ENCODE data around the gene BCL6. TPM values are rescaled to one million over a fixed set of nuclear protein-coding genes. Genes with fewer than 3 reads are reported as not detected.

BCL6 gene
- total and polyA plus RNA-seq, 2 of the 8 experiments (the other 6 are each of a cell fraction or from before 2014, with no cell fraction given): 5.7 to 10.4 TPM

- Histone ChIP-seq H2BK5ac (ENCODE audit: low read depth, low read length) (no peak overlapping the region), H4K91ac (replicated peaks; ENCODE audit: insufficient read length, low read length) (no peak overlapping the region), H4K8ac (ENCODE audit: extremely low read depth, insufficient read depth, low read length) (no peak overlapping the region), H2BK12ac (ENCODE audit: low read depth, low read length) (no peak overlapping the region), H2AK5ac (ENCODE audit: low read depth, low read length) (no peak overlapping the region), H3K4ac (replicated peaks; ENCODE audit: insufficient read length, low read depth, low read length) (no peak overlapping the region), H2BK15ac (ENCODE audit: low read length) (no peak overlapping the region), H3K14ac (ENCODE audit: insufficient read length) (no peak overlapping the region), H3K27ac (ENCODE audit: low read depth, low read length) (no peak overlapping the region), H3K9ac (replicated peaks in 1 of 4; ENCODE audit: extremely low read depth in 1 of 4, low read depth in 3 of 4, low read length in 3 of 4) (no peak overlapping the region), H3K23ac (ENCODE audit: insufficient read length) (no peak overlapping the region), H3K23me2 (ENCODE audit: low read depth, low read length) (no peaks in the 10 kb centered on the region), H2AFZ (ENCODE audit: low read length) (no peak overlapping the region), H3K9me3 (ENCODE audit: insufficient read depth in 2 of 2, low read depth in 1 of 2, low read length in 1 of 2) (no peaks in the 10 kb centered on the region), H4K20me1 (replicated peaks in 1 of 2; ENCODE audit: control insufficient read depth in 1 of 2, insufficient read depth in 2 of 2, low read length in 2 of 2) (no peaks in the 10 kb centered on the region), H3K36me3 (ENCODE audit: control insufficient read depth in 2 of 4, insufficient read depth in 4 of 4, low read length in 3 of 4) (no peaks in the 10 kb centered on the region), H3K4me1 (replicated peaks in 1 of 4; ENCODE audit: control insufficient read depth in 3 of 4, insufficient read depth in 4 of 4, low read length in 3 of 4) (no peaks in the 10 kb centered on the region), H3K4me2 (ENCODE audit: insufficient read depth in 1 of 2, low read depth in 2 of 2, low read length in 2 of 2) (no peak overlapping the region), H2BK120ac (replicated peaks; ENCODE audit: low read depth, low read length) (no peak overlapping the region), H2BK20ac (ENCODE audit: low read length) (no peak overlapping the region), H3K27me3 (replicated peaks in 1 of 4; ENCODE audit: control insufficient read depth in 3 of 4, extremely low read depth in 1 of 4, insufficient read depth in 3 of 4, low read length in 3 of 4) (no peaks in the 10 kb centered on the region; a peak in 1 of 7 replicates), H3K4me3 (ENCODE audit: extremely low read depth in 1 of 4, insufficient read depth in 2 of 4, low read depth in 3 of 4, low read length in 4 of 4) (no peak overlapping the region), H3K18ac (ENCODE audit: extremely low read depth, low read length) (no peak overlapping the region), H3K79me1 (ENCODE audit: low read depth, low read length) (no peaks in the 10 kb centered on the region), H3K79me2 (ENCODE audit: control insufficient read depth in 1 of 2, insufficient read depth in 2 of 2, low read length in 2 of 2) (no peaks in the 10 kb centered on the region), H4K5ac (ENCODE audit: insufficient read length, low read depth, low read length) (no peak overlapping the region), H3K56ac (replicated peaks; ENCODE audit: insufficient read length, low read depth, low read length) (no peak overlapping the region)
- ChIA-PET CTCF (ENCODE audit: partially characterized antibody) (interaction anchor here (0.6 to 1.7 kb wide), 2 partner anchors 8 to 22 kb away, joined by 4 to 6 read pairs; no protein-coding TSS in a partner anchor), POLR2A (ENCODE audit: partially characterized antibody) (interaction anchor here (2.4 kb wide), 1 partner anchor 13 kb away, joined by 6 read pairs; the partner anchor contains the start of gene BCL6)
- DNase-seq (ENCODE audit: low read depth in 1 of 2, low spot score in 2 of 2): no peak
- FAIRE-seq: no peak
- TF ChIP-seq BCL11A (IDR thresholded peaks at IDR 0.05; ENCODE audit: low read depth in 2 of 2, low read length in 2 of 2) (no peak), TCF12 (IDR thresholded peaks at IDR 0.05; ENCODE audit: low read depth, low read length) (no peak), TAF1 (IDR thresholded peaks at IDR 0.05; ENCODE audit: low read depth, low read length) (no peak), SIRT6 (IDR thresholded peaks at IDR 0.05; ENCODE audit: low read length) (no peak), ZNF274 (IDR thresholded peaks at IDR 0.05; ENCODE audit: borderline replicate concordance, extremely low read depth, low read length) (no peak)
- 91% methylated on average over 1 of the region's 1 CpG; no CpG with 5 or more reads in 1 of the 2 experiments for WGBS, 2 experiments (ENCODE audit: extremely low coverage in 1 of 2, insufficient coverage in 1 of 2, insufficient read length in 1 of 2, insufficient replicate concordance in 2 of 2, low coverage in 1 of 2, low lambda C conversion rate in 2 of 2, missing lambda C conversion rate in 1 of 2)
Measured at GRCh38 chr3:187758318-187758955, 13.2 kb upstream of the BCL6 start.
